CD4-positive, CD25-positive, alpha-beta regulatory T cell (primary cell): ENCODE measurements around the gene TRIOBP. TPM values are rescaled to one million over a fixed set of nuclear protein-coding genes. Genes with fewer than 3 reads are reported as not detected.

ENCODE experiments used
- ATAC-seq, 2 donors: fragments of 150-1000 bp; cut with Tn5 transposase; one replicate each; pipeline ENCODE4 v1.10.0; 2021; ENCODE audit warnings: low read depth in 2 of 2, moderate number of reproducible peaks in 2 of 2, moderate library complexity in 1 of 2
- DNase-seq, 3 donors: peaks; one replicate each; pipeline versions ENCODE4 v3.0.0 to v3.0.0-alpha.2; 2012 to 2022; ENCODE audit warnings: mixed read lengths in 1 of 3
- H3K27ac ChIP-seq: one replicate; pipeline ENCODE4 v1.7.0; 2013; ENCODE audit warnings: mild to moderate bottlenecking, low read length; ENCODE audit not compliant: insufficient read depth, poor library complexity, severe bottlenecking
- H3K27me3 ChIP-seq: one replicate; pipeline ENCODE4 v1.7.0; 2013; ENCODE audit warnings: low read length; ENCODE audit not compliant: control insufficient read depth, insufficient read depth
- H3K36me3 ChIP-seq: one replicate; pipeline ENCODE4 v1.7.0; 2013; ENCODE audit warnings: mild to moderate bottlenecking, low read length, moderate library complexity; ENCODE audit not compliant: control insufficient read depth, insufficient read depth
- H3K4me1 ChIP-seq: 2 replicates; pipeline ENCODE4 v1.7.0; 2013; ENCODE audit warnings: mild to moderate bottlenecking, low read length; ENCODE audit not compliant: insufficient read depth, control insufficient read depth, poor library complexity, severe bottlenecking
- H3K4me3 ChIP-seq: one replicate; pipeline ENCODE4 v1.7.0; 2013; ENCODE audit warnings: low read depth, mild to moderate bottlenecking, low read length, moderate library complexity
- H3K9me3 ChIP-seq, 2 experiments: 1 replicate in 1 of 2; 2 replicates in 1 of 2; pipeline ENCODE4 v1.7.0; 2013; ENCODE audit warnings: low read length in 2 of 2, mild to moderate bottlenecking in 1 of 2, moderate library complexity in 1 of 2; ENCODE audit not compliant: control insufficient read depth in 2 of 2
- H3K27ac Mint-ChIP-seq, 3 donors: one replicate each; pipeline ENCODE4 v1.8.0; 2020 to 2022; ENCODE audit warnings: mild to moderate bottlenecking in 3 of 3, mixed read lengths in 3 of 3, moderate library complexity in 2 of 3
- H3K27me3 Mint-ChIP-seq: one replicate; pipeline ENCODE4 v1.8.0; 2022; ENCODE audit warnings: mild to moderate bottlenecking, mixed read lengths
- H3K36me3 Mint-ChIP-seq: one replicate; pipeline ENCODE4 v1.8.0; 2020; ENCODE audit warnings: mixed read lengths
- H3K4me1 Mint-ChIP-seq, 4 donors: one replicate each; pipeline ENCODE4 v1.8.0; 2020 to 2022; ENCODE audit warnings: mixed read lengths in 4 of 4, mild to moderate bottlenecking in 1 of 4
- H3K4me3 Mint-ChIP-seq, 4 donors: one replicate each; pipeline ENCODE4 v1.8.0; 2020 to 2022; ENCODE audit warnings: mild to moderate bottlenecking in 4 of 4, mixed read lengths in 4 of 4, moderate library complexity in 3 of 4
- H3K9me3 Mint-ChIP-seq, 7 donors: one replicate each; pipeline ENCODE4 v1.8.0; 2020 to 2022; ENCODE audit warnings: mixed read lengths in 7 of 7, mild to moderate bottlenecking in 3 of 7, moderate library complexity in 2 of 7
- polyA plus RNA-seq, 4 donors: library from polyadenylated mRNA; unstranded; fragments of 300-500 nt; fragmentation: Illumina TruSeq; gene quantifications; one replicate each; pipeline ENCODE4 v1.2.3, GENCODE V29; 2021
- total RNA-seq: library from RNA; stranded (reverse); gene quantifications from one replicate; pipeline ENCODE4 v1.2.3, GENCODE V29; 2022

TRIOBP gene
- total and polyA plus RNA-seq, 5 donors from 2014 or later = 10.9 to 24.8 (median 14.0) TPM

DNA sequence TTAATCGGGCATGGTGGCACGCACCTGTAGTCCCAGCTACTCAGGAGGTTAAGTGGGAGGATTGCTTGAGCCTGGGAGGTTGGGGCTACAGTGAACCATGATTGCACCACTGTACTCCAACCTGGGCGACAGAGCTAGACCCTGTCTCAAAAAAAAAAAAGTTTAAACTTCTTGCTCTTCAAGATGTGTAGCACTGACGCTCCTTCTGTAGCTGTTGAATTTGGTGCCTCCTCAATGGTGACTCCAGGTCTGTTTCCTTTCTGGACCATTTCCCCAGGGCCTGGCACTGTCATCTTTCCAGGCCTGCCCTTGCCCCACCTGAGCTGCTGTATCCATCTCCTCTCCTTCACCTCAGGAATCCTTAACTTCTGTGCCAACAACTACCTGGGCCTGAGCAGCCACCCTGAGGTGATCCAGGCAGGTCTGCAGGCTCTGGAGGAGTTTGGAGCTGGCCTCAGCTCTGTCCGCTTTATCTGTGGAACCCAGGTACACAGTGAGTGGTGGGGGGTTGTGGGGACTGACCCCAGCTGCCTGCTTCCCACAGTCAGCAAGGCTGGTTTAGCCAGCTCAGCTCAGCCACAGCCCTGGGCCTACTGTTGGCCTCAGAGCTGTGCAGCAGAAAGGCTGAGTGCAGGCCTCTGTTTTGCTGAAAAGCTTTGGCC lies 113.0 kb downstream of the TRIOBP start:
- Mint-ChIP-seq H3K4me1 (peaks cover 6 to 29% (median 21%) of the 10 kb centered on the region in 4 donors), H3K27me3 (peaks cover 52% of the 10 kb centered on the region), H3K36me3 (no peaks in the 10 kb centered on the region), H3K27ac (no peak overlapping the region), H3K9me3 (peaks cover 0 to 3% (median 0%) of the 10 kb centered on the region in 7 donors), H3K4me3 (peak overlapping the region in 2 of 4 donors; percentile 38 to 72)
- no peak for ATAC-seq
- H3K4me3 ChIP-seq = no peak overlapping the region
- no peak overlapping the region for H3K27ac ChIP-seq
- peaks cover 30% of the 10 kb centered on the region for H3K4me1 ChIP-seq
- no peaks in the 10 kb centered on the region for H3K9me3 ChIP-seq
- H3K27me3 ChIP-seq = peaks cover 20% of the 10 kb centered on the region
- DNase-seq = no peak
- H3K36me3 ChIP-seq = no peaks in the 10 kb centered on the region

DNA sequence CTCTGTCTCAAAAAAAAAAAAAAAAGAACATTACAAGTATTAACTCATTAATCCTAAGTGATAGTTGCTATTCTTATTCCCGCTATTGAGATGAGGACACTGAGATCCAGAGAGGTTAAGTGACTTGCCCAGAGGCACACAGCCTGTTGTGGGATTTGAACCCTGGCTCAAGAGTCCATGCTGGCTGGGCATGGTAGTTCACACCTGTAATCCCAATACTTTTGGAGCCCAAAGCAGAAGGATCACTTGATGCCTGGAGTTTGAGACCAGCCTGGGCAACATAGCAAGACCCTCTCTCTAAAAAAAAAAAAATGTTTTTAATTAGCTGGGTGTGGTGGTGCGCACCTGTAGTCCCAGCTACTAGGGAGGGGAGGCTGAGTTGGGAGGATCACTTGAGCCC lies 115.0 kb downstream of the TRIOBP start:
- no peak for DNase-seq
- Mint-ChIP-seq H3K9me3 (peaks cover 0 to 2% (median 0%) of the 10 kb centered on the region in 7 donors), H3K27ac (no peak overlapping the region), H3K4me1 (peaks cover 3 to 15% (median 7%) of the 10 kb centered on the region in 4 donors), H3K4me3 (no peak overlapping the region), H3K27me3 (peaks cover 35% of the 10 kb centered on the region), H3K36me3 (no peaks in the 10 kb centered on the region)
- H3K4me1 ChIP-seq = peaks cover 20% of the 10 kb centered on the region
- peaks cover 10% of the 10 kb centered on the region for H3K27me3 ChIP-seq
- no peak for ATAC-seq
- no peak overlapping the region for H3K27ac ChIP-seq
- no peaks in the 10 kb centered on the region for H3K36me3 ChIP-seq
- H3K4me3 ChIP-seq = no peak overlapping the region
- H3K9me3 ChIP-seq = no peaks in the 10 kb centered on the region

DNA sequence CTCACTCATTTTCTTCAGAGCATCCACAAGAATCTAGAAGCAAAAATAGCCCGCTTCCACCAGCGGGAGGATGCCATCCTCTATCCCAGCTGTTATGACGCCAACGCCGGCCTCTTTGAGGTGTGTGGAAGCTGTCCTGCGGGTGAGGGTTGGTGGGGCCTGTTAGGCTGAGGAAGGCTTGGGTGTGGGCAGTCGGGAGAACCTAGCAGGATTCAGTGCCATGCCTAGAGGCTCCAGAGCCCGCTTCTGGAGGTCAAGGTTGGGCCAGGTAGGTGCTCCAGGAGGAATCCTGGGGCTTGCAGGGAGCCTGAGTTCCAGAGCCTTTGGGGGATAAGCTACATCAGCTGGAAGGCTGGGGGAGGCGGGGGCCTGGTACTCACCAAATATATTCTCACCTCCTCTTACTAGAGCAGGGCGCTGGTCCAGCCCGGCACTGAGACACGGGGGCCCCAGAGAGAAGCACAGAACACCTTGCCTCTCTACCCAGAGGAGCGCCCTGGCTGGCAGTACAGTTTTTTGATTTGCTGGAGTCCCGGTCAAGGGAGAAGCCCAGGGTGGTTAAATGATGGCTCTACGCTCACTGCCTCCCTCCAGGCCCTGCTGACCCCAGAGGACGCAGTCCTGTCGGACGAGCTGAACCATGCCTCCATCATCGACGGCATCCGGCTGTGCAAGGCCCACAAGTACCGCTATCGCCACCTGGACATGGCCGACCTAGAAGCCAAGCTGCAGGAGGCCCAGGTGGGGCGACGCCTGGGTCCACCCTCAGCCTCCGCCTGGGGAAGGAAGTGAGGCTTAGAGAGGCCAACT lies 116.2 kb downstream of the TRIOBP start:
- Histone ChIP-seq H3K4me3 (no peak overlapping the region), H3K27ac (no peak overlapping the region), H3K4me1 (peaks cover 16% of the 10 kb centered on the region), H3K9me3 (no peaks in the 10 kb centered on the region), H3K36me3 (no peaks in the 10 kb centered on the region), H3K27me3 (peaks cover 10% of the 10 kb centered on the region)
- Mint-ChIP-seq H3K36me3 (no peaks in the 10 kb centered on the region), H3K27ac (no peak overlapping the region), H3K27me3 (peaks cover 28% of the 10 kb centered on the region), H3K4me1 (peaks cover 0 to 14% (median 6%) of the 10 kb centered on the region in 4 donors), H3K9me3 (no peaks in the 10 kb centered on the region), H3K4me3 (no peak overlapping the region)
- DNase-seq = no peak
- no peak for ATAC-seq

DNA sequence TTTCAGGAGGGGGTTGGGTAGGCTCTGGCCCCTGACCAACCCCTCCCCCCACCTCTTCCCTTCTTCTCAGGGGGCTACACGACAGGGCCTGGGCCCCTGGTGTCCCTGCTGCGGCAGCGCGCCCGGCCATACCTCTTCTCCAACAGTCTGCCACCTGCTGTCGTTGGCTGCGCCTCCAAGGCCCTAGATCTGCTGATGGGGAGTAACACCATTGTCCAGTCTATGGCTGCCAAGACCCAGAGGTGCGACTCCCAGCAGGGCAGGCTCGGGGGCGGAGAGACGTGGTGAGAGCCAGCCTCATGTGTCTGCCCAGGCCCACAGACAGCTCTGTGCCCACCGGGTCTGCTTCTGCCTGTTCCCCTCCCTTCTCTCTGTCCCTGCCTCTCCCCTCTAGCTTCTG lies 118.7 kb downstream of the TRIOBP start:
- H3K4me1 ChIP-seq = peaks cover 19% of the 10 kb centered on the region
- no peak overlapping the region for H3K4me3 ChIP-seq
- ATAC-seq = no peak
- Mint-ChIP-seq H3K27ac (no peak overlapping the region), H3K4me1 (peaks cover 0 to 17% (median 9%) of the 10 kb centered on the region in 4 donors), H3K4me3 (no peak overlapping the region), H3K9me3 (no peaks in the 10 kb centered on the region), H3K36me3 (no peaks in the 10 kb centered on the region), H3K27me3 (peaks cover 26% of the 10 kb centered on the region)
- H3K27ac ChIP-seq = no peak overlapping the region
- DNase-seq = no peak
- no peaks in the 10 kb centered on the region for H3K27me3 ChIP-seq
- no peaks in the 10 kb centered on the region for H3K36me3 ChIP-seq
- H3K9me3 ChIP-seq = no peaks in the 10 kb centered on the region

DNA sequence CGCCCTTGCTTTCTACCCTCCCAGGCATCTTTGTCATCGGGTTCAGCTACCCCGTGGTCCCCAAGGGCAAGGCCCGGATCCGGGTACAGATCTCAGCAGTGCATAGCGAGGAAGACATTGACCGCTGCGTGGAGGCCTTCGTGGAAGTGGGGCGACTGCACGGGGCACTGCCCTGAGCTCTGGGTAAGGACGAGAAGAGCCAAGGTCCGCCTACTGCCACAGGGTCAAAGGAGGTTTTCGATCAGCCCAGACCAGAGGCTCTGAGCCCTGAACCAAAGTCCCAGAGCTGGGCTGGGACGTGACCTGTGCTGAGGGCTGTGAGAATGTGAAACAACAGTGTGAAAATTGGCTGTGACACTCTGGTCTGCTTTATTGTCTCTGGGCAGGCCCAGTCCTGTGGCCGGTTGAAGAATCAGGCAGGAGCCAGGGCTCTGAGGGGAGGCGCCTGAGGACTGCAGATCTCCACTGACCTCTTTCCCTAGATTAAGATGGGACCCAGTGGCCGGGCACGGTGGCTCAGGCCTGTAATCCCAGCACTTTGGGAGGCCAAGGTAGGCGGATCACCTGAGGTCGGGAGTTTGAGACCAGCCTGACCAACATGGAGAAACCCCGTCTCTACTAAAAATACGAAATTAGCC lies 119.8 kb downstream of the TRIOBP start:
- H3K4me3 Mint-ChIP-seq = no peak overlapping the region

DNA sequence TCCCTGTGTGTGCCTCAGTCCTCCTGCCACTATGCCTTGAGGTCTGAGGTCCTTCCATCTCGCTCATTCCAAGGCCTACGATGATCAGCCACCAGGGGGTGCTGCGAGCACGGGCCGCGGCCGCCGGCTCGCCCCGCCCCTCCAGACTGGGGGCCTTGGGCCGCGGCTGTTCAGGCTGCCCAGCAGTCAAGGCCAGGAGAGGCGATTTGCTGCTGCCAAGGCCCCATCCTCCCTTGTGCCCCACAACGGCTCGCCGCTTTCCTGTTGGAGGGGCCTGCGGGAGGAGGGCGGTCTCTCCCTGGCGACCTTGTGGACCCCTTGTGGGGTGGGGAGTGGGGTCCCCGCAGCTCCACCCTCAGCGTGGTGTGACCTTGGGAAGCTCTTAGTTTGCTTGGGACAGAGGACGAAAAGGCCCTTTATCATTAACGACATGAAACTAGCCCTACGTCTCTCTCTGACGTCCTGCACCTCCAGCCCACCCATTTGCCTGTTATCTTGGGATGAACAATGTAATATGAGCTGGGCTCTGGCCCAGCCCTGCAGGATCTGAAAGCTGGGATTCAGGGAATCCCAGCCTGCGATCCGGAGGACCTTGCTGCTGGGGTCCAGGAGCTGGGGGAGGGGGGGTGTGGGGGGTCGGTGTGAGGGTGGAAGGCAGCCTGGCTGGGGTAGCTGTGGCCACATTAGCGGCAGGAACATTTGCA lies 121.0 kb downstream of the TRIOBP start:
- H3K4me3 ChIP-seq = no peak overlapping the region
- no peaks in the 10 kb centered on the region for H3K27me3 ChIP-seq
- H3K9me3 ChIP-seq = no peaks in the 10 kb centered on the region
- peaks cover 0 to 24% (median 9%) of the 10 kb centered on the region in 4 donors for H3K4me1 Mint-ChIP-seq
- no peaks in the 10 kb centered on the region for H3K9me3 Mint-ChIP-seq
- ATAC-seq (peak; percentile 72 to 74), DNase-seq (peak; percentile 68 to 74 (median 70))
- H3K36me3 Mint-ChIP-seq = no peaks in the 10 kb centered on the region
- peaks cover 19% of the 10 kb centered on the region for H3K4me1 ChIP-seq
- H3K36me3 ChIP-seq = no peaks in the 10 kb centered on the region
- H3K27ac ChIP-seq = no peak overlapping the region
- H3K27ac Mint-ChIP-seq = no peak overlapping the region
- peaks cover 29% of the 10 kb centered on the region for H3K27me3 Mint-ChIP-seq
- peak overlapping the region in 2 of 4 donors; percentile 19 to 38 for H3K4me3 Mint-ChIP-seq

More for the DNA sequence above, 119.8 kb downstream of the TRIOBP start:
- DNase-seq = no peak
- Mint-ChIP-seq H3K27me3 (peaks cover 26% of the 10 kb centered on the region), H3K36me3 (no peaks in the 10 kb centered on the region), H3K27ac (no peak overlapping the region), H3K4me1 (peaks cover 0 to 19% (median 9%) of the 10 kb centered on the region in 4 donors), H3K9me3 (no peaks in the 10 kb centered on the region)
- no peaks in the 10 kb centered on the region for H3K36me3 ChIP-seq
- H3K27me3 ChIP-seq = no peaks in the 10 kb centered on the region
- peaks cover 19% of the 10 kb centered on the region for H3K4me1 ChIP-seq
- no peak for ATAC-seq
- H3K4me3 ChIP-seq = no peak overlapping the region
- H3K27ac ChIP-seq = no peak overlapping the region
- no peaks in the 10 kb centered on the region for H3K9me3 ChIP-seq

DNA sequence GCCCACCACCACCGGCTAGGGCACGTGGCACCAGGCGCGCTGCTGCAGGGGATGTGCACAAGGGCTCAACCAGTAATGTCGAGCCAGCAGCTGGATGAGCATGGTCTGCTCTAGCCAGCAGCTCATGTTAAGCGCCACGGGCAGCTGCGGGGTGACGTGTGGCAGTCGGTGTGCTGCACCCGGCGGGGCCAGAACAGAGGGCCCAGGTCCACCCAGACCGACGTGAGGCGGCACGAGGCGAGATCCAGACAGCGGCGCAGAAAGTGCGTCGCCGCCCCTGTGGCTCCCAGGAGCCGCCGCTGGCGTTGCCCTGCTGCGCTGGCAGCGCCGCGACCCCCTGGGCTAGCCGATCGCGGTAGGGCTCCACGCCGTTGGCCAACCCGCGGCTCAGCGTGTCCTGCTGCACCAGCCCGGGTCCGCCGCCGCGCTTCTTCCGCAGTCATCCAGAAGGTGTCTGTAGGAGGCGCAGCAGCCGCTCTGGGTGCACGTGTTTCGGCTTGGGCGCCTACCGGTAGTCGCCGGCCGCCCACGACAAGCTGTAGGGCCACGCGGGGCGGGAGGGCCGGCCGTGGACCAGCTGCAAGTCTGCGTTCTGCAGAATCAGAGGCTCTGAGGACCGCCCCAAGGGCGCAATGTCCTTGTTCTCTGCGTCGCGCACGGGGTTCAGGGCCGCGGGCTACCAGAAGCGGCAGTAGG lies 121.7 kb downstream of the TRIOBP start:
- Mint-ChIP-seq H3K4me3 (peak overlapping the region; percentile 43 to 65 (median 54)), H3K9me3 (no peaks in the 10 kb centered on the region), H3K4me1 (peaks cover 0 to 24% (median 9%) of the 10 kb centered on the region in 4 donors), H3K36me3 (no peaks in the 10 kb centered on the region), H3K27ac (no peak overlapping the region), H3K27me3 (peaks cover 30% of the 10 kb centered on the region)
- Histone ChIP-seq H3K27ac (no peak overlapping the region), H3K4me1 (peaks cover 19% of the 10 kb centered on the region), H3K4me3 (no peak overlapping the region), H3K27me3 (no peaks in the 10 kb centered on the region), H3K36me3 (no peaks in the 10 kb centered on the region), H3K9me3 (no peaks in the 10 kb centered on the region)
- ATAC-seq (peak; percentile 70 to 75), DNase-seq (peak; percentile 51 to 78 (median 66))
